Measurements from ENCODE around the gene TRIM63. TPM values are rescaled to one million over a fixed set of nuclear protein-coding genes. Genes with fewer than 3 reads are reported as not detected.

TRIM63 gene
- total and polyA plus RNA-seq, 9 of the 15 experiments (the other 6 are each of a cell fraction or from before 2014, with no cell fraction given) = 0.08 to 0.57 (median 0.36) TPM

GRCh38 chr1:26070296-26070962 lies 3.0 kb upstream of the TRIM63 start (continued):
- TF ChIP-seq SMAD2 (IDR thresholded peaks at IDR 0.05; ENCODE audit: low read depth, low read length) (no peak), ID3 (CRISPR knock-in tag; IDR thresholded peaks at IDR 0.05) (no peak), ID3 (tag; IDR thresholded peaks at IDR 0.05) (peak; percentile 79), SP2 (IDR thresholded peaks at IDR 0.05; ENCODE audit: extremely low read depth, low read depth, low read length, poor library complexity, severe bottlenecking) (no peak), RHOXF2B (CRISPR knock-in tag; conservative IDR thresholded peaks at IDR 0.05) (0 out of 2 replicates have a peak, but pooled peaks have one; percentile 56), ZNF408 (CRISPR knock-in tag; IDR thresholded peaks at IDR 0.05; ENCODE audit: low read depth) (no peak), CBX5 (IDR thresholded peaks at IDR 0.05; ENCODE audit: borderline replicate concordance, low read depth) (no peak), MIER1 (IDR thresholded peaks at IDR 0.05; ENCODE audit: low read depth) (0 out of 2 replicates have a peak, but pooled peaks have one; percentile 27), ELF4 (CRISPR knock-in tag; IDR thresholded peaks at IDR 0.05) (peak; percentile 88; the same call in 1 of the 2 replicates), NR4A1 (CRISPR knock-in tag; IDR thresholded peaks at IDR 0.05) (no peak), NR4A1 (tag; IDR thresholded peaks at IDR 0.05) (peak; percentile 33; the same call in 1 of the 2 replicates), ATF2 (CRISPR knock-in tag; IDR thresholded peaks at IDR 0.05) (no peak), SAFB2 (IDR thresholded peaks at IDR 0.05; ENCODE audit: borderline replicate concordance, low read depth, low read length, severe bottlenecking) (no peak), PHB (CRISPR knock-in tag; IDR thresholded peaks at IDR 0.05) (no peak), MAFF (IDR thresholded peaks at IDR 0.05; ENCODE audit: low read length) (peak; percentile 36; the same call in 1 of the 2 replicates), BRD4 (IDR thresholded peaks at IDR 0.05) (no peak; the same call in 1 of the 2 replicates), NFXL1 (CRISPR knock-in tag; IDR thresholded peaks at IDR 0.05) (no peak), MLLT1 (IDR thresholded peaks at IDR 0.05) (peak in 1 of 2 experiments; percentile 77; a peak in 3 of 4 replicates), STAT5B (CRISPR knock-in tag; IDR thresholded peaks at IDR 0.05) (0 out of 2 replicates have a peak, but pooled peaks have one; percentile 26), TEAD2 (tag; IDR thresholded peaks at IDR 0.05) (no peak), NR2F6 (CRISPR knock-in tag; IDR thresholded peaks at IDR 0.05) (no peak), ZKSCAN3 (CRISPR knock-in tag; IDR thresholded peaks at IDR 0.05) (no peak)
- TF ChIP-seq, protein P1, sequence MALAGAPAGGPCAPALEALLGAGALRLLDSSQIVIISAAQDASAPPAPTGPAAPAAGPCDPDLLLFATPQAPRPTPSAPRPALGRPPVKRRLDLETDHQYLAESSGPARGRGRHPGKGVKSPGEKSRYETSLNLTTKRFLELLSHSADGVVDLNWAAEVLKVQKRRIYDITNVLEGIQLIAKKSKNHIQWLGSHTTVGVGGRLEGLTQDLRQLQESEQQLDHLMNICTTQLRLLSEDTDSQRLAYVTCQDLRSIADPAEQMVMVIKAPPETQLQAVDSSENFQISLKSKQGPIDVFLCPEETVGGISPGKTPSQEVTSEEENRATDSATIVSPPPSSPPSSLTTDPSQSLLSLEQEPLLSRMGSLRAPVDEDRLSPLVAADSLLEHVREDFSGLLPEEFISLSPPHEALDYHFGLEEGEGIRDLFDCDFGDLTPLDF (CRISPR knock-in tag; IDR thresholded peaks at IDR 0.05) = no peak
- TF ChIP-seq, protein P2, sequence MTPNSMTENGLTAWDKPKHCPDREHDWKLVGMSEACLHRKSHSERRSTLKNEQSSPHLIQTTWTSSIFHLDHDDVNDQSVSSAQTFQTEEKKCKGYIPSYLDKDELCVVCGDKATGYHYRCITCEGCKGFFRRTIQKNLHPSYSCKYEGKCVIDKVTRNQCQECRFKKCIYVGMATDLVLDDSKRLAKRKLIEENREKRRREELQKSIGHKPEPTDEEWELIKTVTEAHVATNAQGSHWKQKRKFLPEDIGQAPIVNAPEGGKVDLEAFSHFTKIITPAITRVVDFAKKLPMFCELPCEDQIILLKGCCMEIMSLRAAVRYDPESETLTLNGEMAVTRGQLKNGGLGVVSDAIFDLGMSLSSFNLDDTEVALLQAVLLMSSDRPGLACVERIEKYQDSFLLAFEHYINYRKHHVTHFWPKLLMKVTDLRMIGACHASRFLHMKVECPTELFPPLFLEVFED (CRISPR knock-in tag; conservative IDR thresholded peaks at IDR 0.05) = peak; percentile 3; the same call in 1 of the 2 replicates
